Cortex of kidney (tissue), 1 donor: ENCODE data around the gene TNFRSF14.

Experiments
- DNase-seq: peaks from one replicate; lab custom pipeline; 2025; lab: John Stamatoyannopoulos, UW

Gene TNFRSF14

GRCh38 chr1:2588661-2589430 lies 32.7 kb downstream of the TNFRSF14 start:
- DNase-seq = no peak

- DNase-seq = no peak
These were observed 33.5 kb downstream of the TNFRSF14 start for GRCh38 chr1:2589431-2590232.

- no peak for DNase-seq
These were observed 34.3 kb downstream of the TNFRSF14 start for GRCh38 chr1:2590233-2591141.

DNA sequence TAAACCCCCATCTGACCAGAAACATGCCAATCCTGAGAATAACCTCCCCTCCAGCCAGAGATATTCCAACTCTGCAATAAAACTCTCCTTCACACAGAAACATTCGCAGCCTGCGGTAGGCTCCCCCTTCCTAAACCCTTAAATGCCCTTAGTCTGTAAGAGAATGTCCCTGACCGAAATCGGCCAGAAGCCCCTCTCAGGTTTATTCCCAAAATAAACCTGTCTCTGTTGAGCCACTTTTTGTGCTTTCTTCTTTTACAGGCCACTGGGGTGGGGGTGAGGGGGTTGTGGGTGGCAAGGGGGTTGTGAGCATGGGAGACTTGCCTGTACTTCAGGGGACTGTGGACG lies 35.0 kb downstream of the TNFRSF14 start:
- DNase-seq = no peak

DNA sequence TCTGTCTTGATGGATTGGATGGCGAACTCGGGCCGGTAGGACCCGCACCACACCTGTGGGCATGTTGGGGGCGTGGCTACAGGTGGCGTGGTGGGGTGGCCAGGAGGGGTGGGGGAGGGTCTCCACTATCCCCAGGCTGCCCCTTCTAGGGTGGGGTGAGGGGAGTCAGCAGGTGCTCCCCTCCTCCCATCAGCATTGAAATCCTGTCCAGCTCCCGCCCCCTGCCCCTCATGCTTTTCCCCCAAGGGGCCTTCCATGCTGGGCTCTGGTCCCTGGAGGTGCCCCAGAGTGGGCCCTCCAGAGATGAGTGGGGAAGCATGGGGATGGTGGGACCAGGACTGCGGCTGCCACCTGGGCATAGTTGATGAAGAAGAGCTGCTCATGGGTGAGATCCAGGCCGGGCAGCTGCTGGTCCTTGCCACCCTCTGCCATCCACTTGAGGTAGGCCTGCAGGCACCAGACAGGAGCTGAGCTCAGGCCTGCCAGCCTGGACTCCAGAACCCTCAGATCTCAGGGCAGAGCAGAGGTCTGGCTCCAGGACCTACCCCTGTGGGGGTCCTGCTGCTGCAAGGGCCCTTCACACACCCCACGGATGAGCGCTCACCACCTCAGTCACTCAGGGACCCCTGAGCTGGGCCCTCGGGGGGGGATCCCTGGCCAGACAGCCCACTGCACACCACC lies 35.5 kb downstream of the TNFRSF14 start:
- DNase-seq = no peak

DNA sequence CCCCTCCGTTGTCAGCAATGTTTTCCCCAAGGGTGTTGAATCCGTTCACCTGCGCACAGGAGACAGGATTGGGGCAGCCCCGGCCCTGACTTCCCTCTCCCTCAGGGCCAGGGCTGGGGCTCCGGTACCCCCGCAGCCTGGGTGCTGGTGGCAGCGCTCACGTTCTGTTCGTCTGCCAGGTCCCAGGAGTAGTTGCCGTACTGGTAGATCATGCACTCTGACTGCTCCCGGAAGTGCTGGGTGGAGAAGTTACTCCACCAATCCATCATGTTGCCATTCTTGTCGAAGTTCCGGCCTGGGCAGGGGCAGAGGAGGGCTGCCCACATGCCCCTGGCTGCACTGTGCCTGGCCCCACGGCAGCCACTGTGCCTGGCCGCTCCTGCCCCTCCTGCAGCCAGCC lies 36.5 kb downstream of the TNFRSF14 start:
- no peak for DNase-seq

DNA sequence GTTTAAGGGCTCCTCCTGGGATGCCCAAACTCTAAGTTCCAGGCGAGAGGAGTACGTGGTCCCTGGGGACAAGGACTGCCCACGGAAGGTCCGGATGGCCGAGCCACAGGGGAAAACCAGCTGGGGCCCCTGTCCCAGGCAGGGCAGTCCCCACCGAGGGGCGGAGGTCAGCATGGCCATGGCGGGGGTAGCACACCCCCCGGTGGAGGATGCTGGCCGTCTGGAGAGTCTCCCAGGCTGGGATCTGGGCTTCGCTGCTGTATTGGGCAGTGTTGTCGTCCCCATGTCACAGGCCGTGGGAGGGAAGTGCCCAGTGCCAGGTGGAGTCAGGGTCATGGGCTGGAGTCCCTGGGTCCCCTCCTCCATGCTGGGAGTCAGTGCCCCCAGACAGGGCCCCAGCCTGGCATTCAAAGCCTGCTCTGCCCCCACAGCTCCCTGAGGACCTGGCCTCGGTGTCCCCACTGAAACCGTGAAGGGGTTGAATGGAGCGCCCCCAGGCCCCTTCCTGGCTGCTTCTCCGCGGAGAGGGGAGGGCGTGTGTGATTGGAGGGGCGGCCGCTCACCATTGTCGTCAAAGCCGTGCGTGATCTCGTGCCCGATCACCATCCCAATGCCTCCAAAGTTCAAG lies 37.2 kb downstream of the TNFRSF14 start:
- DNase-seq = no peak

GRCh38 chr1:2594001-2594640 lies 38.0 kb downstream of the TNFRSF14 start:
- DNase-seq = no peak

DNA sequence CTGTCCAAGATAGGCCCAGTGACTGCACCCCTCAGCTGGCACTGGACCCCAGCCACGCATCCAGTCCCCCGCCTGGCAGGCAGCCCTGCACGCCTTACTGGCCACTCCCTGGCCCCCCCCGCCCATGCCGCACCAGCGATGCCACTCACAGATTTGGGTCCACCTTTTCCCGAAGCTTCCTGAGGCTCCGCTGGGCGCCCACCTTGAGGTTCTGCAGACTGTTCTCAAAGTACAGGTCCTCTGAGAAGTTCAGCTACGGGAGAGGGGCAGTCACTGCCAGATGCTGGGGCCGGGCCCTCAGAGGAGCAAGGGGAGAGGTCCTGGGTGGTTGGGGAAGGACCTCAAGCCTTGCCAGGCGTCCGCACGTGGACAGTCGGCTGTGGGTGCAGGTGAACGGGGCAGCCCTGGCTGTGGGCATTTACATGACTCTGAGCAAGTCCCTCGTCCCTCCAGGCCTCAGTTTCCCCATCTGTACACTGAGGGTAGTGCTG lies 38.5 kb downstream of the TNFRSF14 start:
- DNase-seq = no peak

- DNase-seq = no peak
These were observed 39.2 kb downstream of the TNFRSF14 start for GRCh38 chr1:2595261-2595811.

GRCh38 chr1:2595812-2596529 lies 39.8 kb downstream of the TNFRSF14 start:
- DNase-seq = no peak

- DNase-seq = no peak
These were observed 40.6 kb downstream of the TNFRSF14 start for GRCh38 chr1:2596530-2597333.

- no peak for DNase-seq
These were observed 41.5 kb downstream of the TNFRSF14 start for GRCh38 chr1:2597441-2598328.

- DNase-seq = no peak
These were observed 42.3 kb downstream of the TNFRSF14 start for GRCh38 chr1:2598329-2598931.

- no peak for DNase-seq
These were observed 45.6 kb downstream of the TNFRSF14 start for GRCh38 chr1:2601721-2602303.

- no peak for DNase-seq
These were observed 46.2 kb downstream of the TNFRSF14 start for GRCh38 chr1:2602311-2602835.
